Ishikawa (cell line): ENCODE results near the gene ANKRD27.

ENCODE experiments used
- CEBPB ChIP-seq: IDR thresholded peaks from 2 replicates; pipeline ENCODE4 v1.6.1; 2012
- CREB1 ChIP-seq: IDR thresholded peaks from 2 replicates; pipeline ENCODE4 v1.6.1; 2012; ENCODE audit warnings: low read depth
- EGR1 ChIP-seq: IDR thresholded peaks from 2 replicates; pipeline ENCODE4 v1.6.1; 2012
- EP300 ChIP-seq: IDR thresholded peaks from 2 replicates; pipeline ENCODE4 v1.6.1; 2012; ENCODE audit warnings: borderline replicate concordance
- FOXM1 ChIP-seq: IDR thresholded peaks from 2 replicates; pipeline ENCODE4 v1.6.1; 2012; ENCODE audit warnings: low read depth, borderline replicate concordance
- MAX ChIP-seq: IDR thresholded peaks from 2 replicates; pipeline ENCODE4 v1.6.1; 2012
- NFIC ChIP-seq: IDR thresholded peaks from 2 replicates; pipeline ENCODE4 v1.6.1; 2012
- RAD21 ChIP-seq: IDR thresholded peaks from 2 replicates; pipeline ENCODE4 v1.6.1; 2012; ENCODE audit warnings: low read depth
- REST ChIP-seq: IDR thresholded peaks from 2 replicates; pipeline ENCODE4 v1.6.1; 2012; ENCODE audit warnings: low read depth, mild to moderate bottlenecking
- TAF1 ChIP-seq: IDR thresholded peaks from 2 replicates; pipeline ENCODE4 v1.6.1; 2012; ENCODE audit warnings: low read depth, mild to moderate bottlenecking
- TCF12 ChIP-seq: IDR thresholded peaks from 2 replicates; pipeline ENCODE4 v1.6.1; 2012; ENCODE audit warnings: low read depth
- TEAD4 ChIP-seq: IDR thresholded peaks from 2 replicates; pipeline ENCODE4 v1.6.1; 2012
- USF1 ChIP-seq: IDR thresholded peaks from 2 replicates; pipeline ENCODE4 v1.6.1; 2012
- YY1 ChIP-seq: IDR thresholded peaks from 2 replicates; pipeline ENCODE4 v1.6.1; 2012; ENCODE audit warnings: low read depth
- ZBTB7A ChIP-seq: IDR thresholded peaks from 2 replicates; pipeline ENCODE4 v1.6.1; 2012; ENCODE audit warnings: low read depth

The ANKRD27 gene

GRCh38 chr19:32638625-32639024, 36.4 kb downstream of the ANKRD27 start:
- no peak for TF ChIP-seq REST
- TF ChIP-seq TAF1: no peak
- no peak for TF ChIP-seq CEBPB
- TF ChIP-seq CREB1: no peak
- TF ChIP-seq TCF12: no peak

- TF ChIP-seq TAF1 (no peak), REST (no peak), FOXM1 (no peak), EGR1 (no peak), CEBPB (no peak), RAD21 (no peak), USF1 (no peak), TCF12 (no peak), CREB1 (no peak), YY1 (no peak), TEAD4 (no peak), ZBTB7A (no peak), EP300 (no peak), NFIC (no peak), MAX (no peak)
Observed at GRCh38 chr19:32637480-32637879, 37.5 kb downstream of the ANKRD27 start.

- TF ChIP-seq ZBTB7A (no peak), EP300 (no peak), EGR1 (no peak), REST (no peak), NFIC (no peak), TAF1 (no peak), USF1 (no peak), CREB1 (no peak)
Observed at GRCh38 chr19:32631381-32631780, 43.6 kb downstream of the ANKRD27 start.

GRCh38 chr19:32630338-32630737, 44.6 kb downstream of the ANKRD27 start:
- TF ChIP-seq FOXM1 (no peak), EP300 (no peak), MAX (no peak), TCF12 (no peak), TAF1 (no peak), CREB1 (no peak), RAD21 (no peak), USF1 (no peak), TEAD4 (no peak), EGR1 (no peak), NFIC (no peak), YY1 (no peak), CEBPB (no peak), ZBTB7A (no peak), REST (no peak)
